ENCODE results near the gene SCRN3.
"Not testable (repeated sequence)": the region's sequence is repeated elsewhere in the genome, so short reads cannot be mapped to it uniquely, and the experiment has no call there.

The SCRN3 gene

GRCh38 chr2:174395284-174395968, at the start of gene SCRN3:
Gene SCRN3 (plus strand): TSS chr2:174395730. CDS start chr2:174398284, 2,554 bp downstream.
- DNase-seq, result peak; percentile 59

- DNase-seq, result no peak
These were observed 45.5 kb upstream of the SCRN3 start for GRCh38 chr2:174350018-174350417.

- no peak for DNase-seq
These were observed 44.8 kb upstream of the SCRN3 start for GRCh38 chr2:174350593-174351181.

GRCh38 chr2:174353004-174353403, 42.5 kb upstream of the SCRN3 start:
- DNase-seq, result no peak

- DNase-seq, result no peak
These were observed 39.2 kb upstream of the SCRN3 start for GRCh38 chr2:174356347-174356746.

- not testable (repeated sequence) for DNase-seq
These were observed 35.9 kb upstream of the SCRN3 start for GRCh38 chr2:174359663-174360062.

- no peak for DNase-seq
These were observed 32.6 kb upstream of the SCRN3 start for GRCh38 chr2:174362949-174363348.

GRCh38 chr2:174363492-174364225, 31.9 kb upstream of the SCRN3 start:
- DNase-seq, result not testable (repeated sequence)

GRCh38 chr2:174364628-174365027, 30.9 kb upstream of the SCRN3 start:
- no peak for DNase-seq

GRCh38 chr2:174365571-174365970, 30.0 kb upstream of the SCRN3 start:
- peak; percentile 6 for DNase-seq

GRCh38 chr2:174368691-174369090, 26.8 kb upstream of the SCRN3 start:
- no peak for DNase-seq

GRCh38 chr2:174376967-174377366, 18.6 kb upstream of the SCRN3 start:
- DNase-seq, result no peak

GRCh38 chr2:174383796-174384195, 11.7 kb upstream of the SCRN3 start:
- no peak for DNase-seq

GRCh38 chr2:174385201-174385600, 10.3 kb upstream of the SCRN3 start:
- DNase-seq, result no peak

- DNase-seq, result not testable (repeated sequence)
These were observed 6.8 kb upstream of the SCRN3 start for GRCh38 chr2:174388706-174389105.

- DNase-seq, result no peak
These were observed 6.0 kb upstream of the SCRN3 start for GRCh38 chr2:174389542-174389941.

- not testable (repeated sequence) for DNase-seq
These were observed 5.2 kb upstream of the SCRN3 start for GRCh38 chr2:174390303-174390702.

GRCh38 chr2:174392706-174393105, 2.8 kb upstream of the SCRN3 start:
- DNase-seq, result no peak

- DNase-seq, result peak; percentile 3
These were observed 570 bp downstream of the SCRN3 start for GRCh38 chr2:174395969-174396630.

- DNase-seq, result no peak
These were observed 2.2 kb downstream of the SCRN3 start for GRCh38 chr2:174397773-174398172.

GRCh38 chr2:174399171-174399570, 3.6 kb downstream of the SCRN3 start:
- peak; percentile 5 for DNase-seq

GRCh38 chr2:174400853-174401252, 5.3 kb downstream of the SCRN3 start:
- DNase-seq, result no peak

- DNase-seq, result no peak
These were observed 8.1 kb downstream of the SCRN3 start for GRCh38 chr2:174403628-174404027.

Data from fibroblast of upper back skin (primary cell).